K562 (cell line): ENCODE data around the gene PEAR1. TPM values are rescaled to one million over a fixed set of nuclear protein-coding genes. Genes with fewer than 3 reads are reported as not detected.

ENCODE experiments used
- CLOCK ChIP-seq: fragments of 250-450 bp; sonication (Bioruptor Pico); IDR thresholded peaks from 2 replicates; pipeline ENCODE4 v1.4.0; 2020; ENCODE audit warnings: mild to moderate bottlenecking, moderate library complexity, borderline replicate concordance
- CREB5 ChIP-seq: fragments of 250-450 bp; sonication (Bioruptor Pico); IDR thresholded peaks from 2 replicates; pipeline ENCODE4 v1.5.0; 2020; ENCODE audit warnings: mild to moderate bottlenecking
- GATAD2A ChIP-seq: fragments of 450-650 bp; IDR thresholded peaks from 2 replicates; pipeline ENCODE4 v1.6.1; 2017
- HNRNPH1 ChIP-seq: fragments of 200-400 bp; formaldehyde crosslinking; optimal IDR thresholded peaks from 2 replicates; pipeline ENCODE3; 2017; ENCODE audit warnings: low read depth, mild to moderate bottlenecking, low read length, moderate library complexity
- KDM2B ChIP-seq: fragments of 250-450 bp; sonication (Bioruptor Pico); IDR thresholded peaks from 2 replicates; pipeline ENCODE4 v1.8.0; 2021; ENCODE audit warnings: mild to moderate bottlenecking, moderate library complexity
- KDM5B ChIP-seq: fragments of 200-600 bp; sonication (generic); IDR thresholded peaks from 2 replicates; pipeline ENCODE4 v1.6.1; 2012; ENCODE audit warnings: low read depth, mild to moderate bottlenecking, moderate library complexity, low read length, control low read depth, inconsistent platforms; ENCODE audit not compliant: insufficient replicate concordance
- KHSRP ChIP-seq: fragments of 450-650 bp; IDR thresholded peaks from 2 replicates; pipeline ENCODE4 v1.6.1; 2017
- MBD2 ChIP-seq: sonication (generic); IDR thresholded peaks from 2 replicates; pipeline ENCODE4 v1.6.1; 2016; ENCODE audit warnings: low read depth, borderline replicate concordance
- NCOA6 ChIP-seq: fragments of 450-650 bp; IDR thresholded peaks from 2 replicates; pipeline ENCODE4 v1.6.1; 2017; ENCODE audit warnings: mild to moderate bottlenecking
- PURB ChIP-seq: sonication (generic); formaldehyde crosslinking; IDR thresholded peaks from 2 replicates; pipeline ENCODE4 v1.9.0; 2021; ENCODE audit warnings: low read depth, mild to moderate bottlenecking, missing genetic modification reagents
- RB1 ChIP-seq: fragments of 450-650 bp; IDR thresholded peaks from 2 replicates; pipeline ENCODE4 v1.6.1; 2017; ENCODE audit warnings: low read depth, mild to moderate bottlenecking
- SIN3B ChIP-seq: fragments of 450-650 bp; IDR thresholded peaks from 2 replicates; pipeline ENCODE4 v1.6.1; 2017; ENCODE audit warnings: low read depth, mild to moderate bottlenecking, moderate library complexity
- SIRT6 ChIP-seq: IDR thresholded peaks from one replicate; pipeline ENCODE4 v1.6.1; 2012; ENCODE audit warnings: low read depth, mild to moderate bottlenecking, control low read depth, inconsistent platforms, low read length, moderate library complexity
- SRSF1 ChIP-seq: fragments of 200-400 bp; formaldehyde crosslinking; IDR thresholded peaks from 2 replicates; pipeline ENCODE4 v1.6.1; 2017; ENCODE audit warnings: mild to moderate bottlenecking, low read depth, low read length, moderate library complexity
- SUPT5H ChIP-seq: fragments of 450-650 bp; IDR thresholded peaks from 2 replicates; pipeline ENCODE4 v1.6.1; 2016
- TCF15 ChIP-seq: fragments of 250-450 bp; sonication (Bioruptor Pico); IDR thresholded peaks from 2 replicates; pipeline ENCODE4 v1.8.0; 2022; ENCODE audit warnings: moderate library complexity, mild to moderate bottlenecking, inconsistent platforms
- XRCC5 ChIP-seq: fragments of 200-400 bp; formaldehyde crosslinking; IDR thresholded peaks from 2 replicates; pipeline ENCODE4 v1.6.1; 2017; ENCODE audit warnings: low read depth, mild to moderate bottlenecking, low read length
- ZBTB7A ChIP-seq: IDR thresholded peaks from 2 replicates; pipeline ENCODE4 v1.6.1; 2011; ENCODE audit warnings: low read depth, mild to moderate bottlenecking, low read length, moderate library complexity, borderline replicate concordance; ENCODE audit not compliant: control insufficient read depth
- ZMIZ1 ChIP-seq, 2 experiments: fragments of 150-350 bp in 1 of 2; IDR thresholded peaks; 2 replicates each; pipeline ENCODE4 v1.6.1; 2012 to 2016; ENCODE audit warnings: low read depth in 2 of 2, low read length in 2 of 2, mild to moderate bottlenecking in 1 of 2, moderate library complexity in 1 of 2
- ZNF444 ChIP-seq: fragments of 250-450 bp; sonication (Bioruptor Pico); IDR thresholded peaks from 2 replicates; pipeline ENCODE4 v1.4.0; 2020; ENCODE audit warnings: mild to moderate bottlenecking, moderate library complexity
- ZNF551 ChIP-seq: fragments of 250-450 bp; sonication (Bioruptor Pico); IDR thresholded peaks from 2 replicates; pipeline ENCODE4 v1.5.0; 2021; ENCODE audit warnings: mild to moderate bottlenecking, moderate library complexity
- ZNF766 ChIP-seq: fragments of 200-800 bp; sonication (Bioruptor generic); conservative IDR thresholded peaks from 2 replicates; pipeline ENCODE4 v1.6.1; 2016; ENCODE audit warnings: missing genetic modification characterization, missing compliant biosample characterization
- polyA plus RNA-seq, 8 experiments: library from polyadenylated mRNA; depleted of rRNA in 4 of 8; stranded (reverse) in 5 of 8; unstranded in 3 of 8; fragments of >200 nt; fragmentation: Nextera tagmentation in 2 of 8; fragmentation: Illumina TruSeq in 1 of 8; extraction: Ambion mirVana in 2 of 8; extraction: Trizol in 1 of 8; gene quantifications; 2 replicates each; pipeline versions ENCODE4 v1.2.1 to v1.2.3, GENCODE V29; 2011 to 2014; ENCODE audit warnings: inconsistent platforms in 1 of 8, missing spikeins in 1 of 8
- total RNA-seq, 7 experiments: library from RNA; depleted of rRNA in 6 of 7; stranded (reverse); fragments of >200 nt in 6 of 7; fragmentation: Illumina TruSeq in 2 of 7; extraction: Trizol in 2 of 7; gene quantifications; 2 replicates each; pipeline versions ENCODE4 v1.2.1 to v1.2.3, GENCODE V29; 2011 to 2021; ENCODE audit warnings: low replicate concordance in 1 of 7

PEAR1 gene
- total and polyA plus RNA-seq, 9 of the 15 experiments (the other 6 are each of a cell fraction or from before 2014, with no cell fraction given) = 0.87 to 13.9 (median 6.1) TPM

- peak; percentile 30; the same call in 1 of the 2 replicates for TF ChIP-seq ZBTB7A
- no peak for TF ChIP-seq CLOCK (CRISPR knock-in tag)
- TF ChIP-seq SRSF1 = no peak
- no peak for TF ChIP-seq CREB5
- no peak for TF ChIP-seq SIN3B
- no peak for TF ChIP-seq PURB (CRISPR knock-in tag)
- TF ChIP-seq SIRT6 = no peak
- no peak for TF ChIP-seq GATAD2A
- TF ChIP-seq ZNF444 (CRISPR knock-in tag) = no peak
- TF ChIP-seq XRCC5 = no peak
- no peak for TF ChIP-seq RB1
- no peak for TF ChIP-seq KDM5B
- no peak for TF ChIP-seq ZMIZ1 (IDR thresholded peaks at IDR 0.05; ENCODE audit: low read depth in 2 of 2, low read length in 2 of 2)
- no peak for TF ChIP-seq HNRNPH1
- TF ChIP-seq NCOA6 = no peak
- no peak for TF ChIP-seq KDM2B (CRISPR knock-in tag)
- TF ChIP-seq KHSRP = no peak
- no peak for TF ChIP-seq SUPT5H
- TF ChIP-seq ZNF766 (CRISPR knock-in tag) = peak; percentile 61; the same call in 1 of the 2 replicates
- TF ChIP-seq MBD2 = no peak
- TF ChIP-seq ZNF551 (CRISPR knock-in tag) = no peak
- TF ChIP-seq TCF15 = no peak
Measured at GRCh38 chr1:156894711-156895454, 1.4 kb downstream of the PEAR1 start (continued).
